Activated B cell treated with CpG ODN at 0.5 μM for 24 hours (primary cell): ENCODE results near the gene B3GNT5. TPM values are rescaled to one million over a fixed set of nuclear protein-coding genes. Genes with fewer than 3 reads are reported as not detected.
A peak's percentile ranks its signal among the peaks of the same experiment; 100 is the strongest.

Experiments
- ATAC-seq: fragments of 200-7000 bp; cut with Tn5 transposase; one replicate; pipeline ENCODE4 v1.10.0; 2021; ENCODE audit warnings: low read depth, mild to moderate bottlenecking, moderate library complexity
- CTCF ChIA-PET: fragments of 350-600 bp; sonication (Branson Sonifier 250); formaldehyde crosslinking; loops from one replicate; lab custom pipeline; 2021; ENCODE audit warnings: antibody characterized with exemption; lab: Charles Lee
- POLR2A ChIA-PET: fragments of 350-600 bp; sonication (Branson Sonifier 250); formaldehyde crosslinking; loops from one replicate; lab custom pipeline; 2021; ENCODE audit warnings: antibody characterized with exemption; lab: Charles Lee
- DNase-seq: peaks from one replicate; pipeline ENCODE4 v3.0.0; 2022
- H3K27ac Mint-ChIP-seq: one replicate; pipeline ENCODE4 v1.8.0; 2020; ENCODE audit warnings: mixed read lengths
- H3K27me3 Mint-ChIP-seq: one replicate; pipeline ENCODE4 v1.8.0; 2021; ENCODE audit warnings: mixed read lengths
- H3K36me3 Mint-ChIP-seq: one replicate; pipeline ENCODE4 v1.8.0; 2021; ENCODE audit warnings: low read depth, mixed read lengths
- H3K4me1 Mint-ChIP-seq: one replicate; pipeline ENCODE4 v1.8.0; 2021; ENCODE audit warnings: mixed read lengths
- H3K4me3 Mint-ChIP-seq: one replicate; pipeline ENCODE4 v1.8.0; 2020; ENCODE audit warnings: mild to moderate bottlenecking, mixed read lengths
- H3K9me3 Mint-ChIP-seq: one replicate; pipeline ENCODE4 v1.8.0; 2020; ENCODE audit warnings: mixed read lengths
- CTCF ChIP-seq: fragments of 200-600 bp; IDR thresholded peaks from one replicate; pipeline ENCODE4 v1.8.0; 2022; ENCODE audit warnings: antibody characterized with exemption, mild to moderate bottlenecking
- intact Hi-C: fragments of 100-400 bp; cut with micrococcal nuclease; formaldehyde crosslinking; loops from one replicate; pipeline ENCODE4 v1.15.1; 2024
- total RNA-seq: library from RNA; stranded (reverse); gene quantifications from 2 replicates; pipeline ENCODE4 v1.2.3, GENCODE V29; 2022

B3GNT5 gene
- 0.37 and 0.38 TPM in 2 replicates for total RNA-seq

- ChIA-PET POLR2A (interaction anchor here (0.6 to 0.8 kb wide), 2 partner anchors 15 to 33 kb away, joined by 3 to 4 read pairs; no protein-coding TSS in a partner anchor), CTCF (interaction anchor here (1.3 to 3.6 kb wide), 2 partner anchors 130 kb away, joined by 3 to 18 read pairs; no protein-coding TSS in a partner anchor)
- ATAC-seq (peak; percentile 32), DNase-seq (no peak)
- intact Hi-C loops: loop anchor here (1.0 to 10.0 kb wide), 3 partner anchors 33 to 128 kb away; no protein-coding TSS in a partner anchor
- Mint-ChIP-seq H3K27ac (no peak within 1 kb of the TSS), H3K4me3 (peak within 1 kb of the TSS; percentile 78), H3K4me1 (peaks cover 4% of the 10 kb centered on the region), H3K27me3 (peaks cover 40% of the 10 kb centered on the region), H3K36me3 (no peaks in the 10 kb centered on the region), H3K9me3 (no peaks in the 10 kb centered on the region)
- no peak for TF ChIP-seq CTCF
Measured at GRCh38 chr3:183252973-183253527, at the start of gene B3GNT5. Gene B3GNT5 (plus strand): TSS chr3:183253253. CDS start chr3:183269799, 16,546 bp downstream.

- DNase-seq (no peak), ATAC-seq (no peak)
- TF ChIP-seq CTCF: no peak
- POLR2A ChIA-PET: no interaction called here
- intact Hi-C loops: no loop called here
- H3K4me3 Mint-ChIP-seq: no peak overlapping the region
- CTCF ChIA-PET: no interaction called here
- no peak overlapping the region for H3K27ac Mint-ChIP-seq
- H3K9me3 Mint-ChIP-seq: peaks cover 16% of the 10 kb centered on the region
- H3K27me3 Mint-ChIP-seq: peaks cover 22% of the 10 kb centered on the region
- H3K36me3 Mint-ChIP-seq: peaks cover 2% of the 10 kb centered on the region
- H3K4me1 Mint-ChIP-seq: no peaks in the 10 kb centered on the region
Measured at GRCh38 chr3:183203670-183204069, 49.4 kb upstream of the B3GNT5 start.

- Mint-ChIP-seq H3K4me1 (peaks cover 26% of the 10 kb centered on the region), H3K27me3 (peaks cover 27% of the 10 kb centered on the region), H3K9me3 (peaks cover 10% of the 10 kb centered on the region), H3K36me3 (no peaks in the 10 kb centered on the region), H3K27ac (no peak overlapping the region), H3K4me3 (no peak overlapping the region)
- DNase-seq (no peak), ATAC-seq (no peak)
- intact Hi-C loops: no loop called here
- ChIA-PET POLR2A (no interaction called here), CTCF (no interaction called here)
- no peak for TF ChIP-seq CTCF
Measured at GRCh38 chr3:183208260-183208659, 44.8 kb upstream of the B3GNT5 start.

- H3K9me3 Mint-ChIP-seq: peaks cover 5% of the 10 kb centered on the region
- no peak overlapping the region for H3K4me3 Mint-ChIP-seq
- ChIA-PET CTCF (no interaction called here), POLR2A (no interaction called here)
- TF ChIP-seq CTCF: no peak
- no peaks in the 10 kb centered on the region for H3K36me3 Mint-ChIP-seq
- DNase-seq (no peak), ATAC-seq (no peak)
- H3K27ac Mint-ChIP-seq: no peak overlapping the region
- intact Hi-C loops: no loop called here
- peaks cover 27% of the 10 kb centered on the region for H3K27me3 Mint-ChIP-seq
- peaks cover 26% of the 10 kb centered on the region for H3K4me1 Mint-ChIP-seq
Measured at GRCh38 chr3:183208800-183209199, 44.3 kb upstream of the B3GNT5 start.

- CTCF ChIA-PET: interaction anchor here (0.6 kb wide), 1 partner anchor 51 kb away, joined by 3 read pairs; no protein-coding TSS in a partner anchor
Measured at GRCh38 chr3:183210341-183210740, 42.7 kb upstream of the B3GNT5 start.

More at GRCh38 chr3:183210341-183210740, 42.7 kb upstream of the B3GNT5 start:
- H3K9me3 Mint-ChIP-seq: no peaks in the 10 kb centered on the region
- ATAC-seq: no peak
- no peaks in the 10 kb centered on the region for H3K36me3 Mint-ChIP-seq
- no peak overlapping the region for H3K4me3 Mint-ChIP-seq
- intact Hi-C loops: loop anchor here (5.0 kb wide), 1 partner anchor 77 kb away; no protein-coding TSS in a partner anchor
- POLR2A ChIA-PET: no interaction called here
- H3K27me3 Mint-ChIP-seq: peaks cover 30% of the 10 kb centered on the region
- peaks cover 32% of the 10 kb centered on the region for H3K4me1 Mint-ChIP-seq
- no peak for DNase-seq
- TF ChIP-seq CTCF: no peak
- no peak overlapping the region for H3K27ac Mint-ChIP-seq
